ENCODE results near the gene RNF26. TPM values are rescaled to one million over a fixed set of nuclear protein-coding genes. Genes with fewer than 3 reads are reported as not detected.

Gene RNF26
- total and polyA plus RNA-seq, 2 of the 13 experiments (the other 11 are each of a cell fraction or from before 2014, with no cell fraction given) = 11.9 to 26.3 TPM

DNA sequence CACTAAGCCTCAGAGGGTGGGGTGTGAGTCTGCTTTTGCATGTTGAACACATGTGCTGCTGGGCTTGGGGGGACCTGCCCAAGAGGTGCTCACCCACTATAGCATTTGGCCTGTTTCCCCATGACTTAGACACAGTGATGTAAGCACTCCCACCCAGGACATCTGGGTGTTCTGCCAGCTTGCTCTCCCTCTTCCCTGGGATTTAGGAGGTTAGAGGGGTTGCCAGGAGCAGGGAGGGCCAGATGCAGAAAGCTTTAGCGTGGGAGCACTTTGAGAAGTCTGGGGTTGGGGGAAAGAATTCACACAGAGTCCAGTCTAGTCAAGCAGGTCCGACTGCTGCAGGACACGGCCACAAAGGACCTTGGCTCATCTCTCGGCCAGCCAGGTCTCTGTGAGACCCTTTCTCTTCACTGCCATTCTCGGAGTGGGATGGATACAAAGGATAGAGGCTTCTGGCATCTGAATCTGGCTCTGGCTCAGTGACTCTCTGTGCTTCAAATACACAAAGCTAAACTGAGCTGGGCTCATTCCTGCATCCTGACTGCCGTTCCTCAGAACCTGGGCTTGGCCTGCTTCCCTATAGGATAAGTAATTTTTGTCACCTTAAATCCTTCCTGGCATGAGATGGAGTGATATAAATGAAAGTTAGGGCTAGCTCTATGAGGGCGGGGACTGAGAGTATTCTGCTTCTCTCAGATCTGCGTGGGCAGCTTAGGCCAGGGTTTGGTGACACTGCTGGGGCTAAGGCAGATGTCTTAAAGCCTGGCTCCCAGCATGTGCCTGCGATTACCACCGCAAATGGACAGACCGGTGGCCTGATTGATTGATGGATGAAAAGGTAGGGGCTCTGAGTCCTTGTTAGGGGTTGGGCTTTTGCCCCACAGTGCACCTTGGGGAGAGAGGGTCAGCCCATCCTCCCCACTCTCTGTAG lies 32.6 kb downstream of the RNF26 start:
- WGBS (ENCODE audit: low lambda C conversion rate) = 95% methylated on average over 5 of the region's 11 CpGs
- FAIRE-seq (no peak), ATAC-seq (no peak), DNase-seq (ENCODE audit: low spot score) (no peak)
- ChIA-PET CTCF (ENCODE audit: low intra/inter-chr PET ratio, low total read pairs) (no interaction called here), POLR2A (interaction anchor here (1.1 to 4.5 kb wide), 8 partner anchors 9 to 48 kb away, joined by 4 to 31 read pairs (median 16); partner anchors contain the start of genes C1QTNF5 and USP2)
- intact Hi-C loops (cut with micrococcal nuclease; ENCODE audit: unreplicated experiment) = no loop called here
- H4K20me1 ChIP-seq (ENCODE audit: insufficient read depth, low read length) = no peaks in the 10 kb centered on the region; the same call in 1 of the 2 replicates
- no peak for TF ChIP-seq ZNF383 (CRISPR knock-in tag; IDR thresholded peaks at IDR 0.05; ENCODE audit: borderline replicate concordance)
- no peak for TF ChIP-seq RBFOX2 (IDR thresholded peaks at IDR 0.05; ENCODE audit: low read depth, low read length)
- no peak for TF ChIP-seq ZBTB7A (CRISPR knock-in tag; IDR thresholded peaks at IDR 0.05)
- TF ChIP-seq ZNF121 (CRISPR knock-in tag; IDR thresholded peaks at IDR 0.05) = no peak
- no peak for TF ChIP-seq RBAK (CRISPR knock-in tag; IDR thresholded peaks at IDR 0.05)
- TF ChIP-seq KAT7 (CRISPR knock-in tag; IDR thresholded peaks at IDR 0.05; ENCODE audit: borderline replicate concordance) = no peak
- no peak for TF ChIP-seq ZBTB42 (CRISPR knock-in tag; IDR thresholded peaks at IDR 0.05)
- TF ChIP-seq PHF20 (CRISPR knock-in tag; IDR thresholded peaks at IDR 0.05) = 0 out of 2 replicates have a peak, but pooled peaks have one; percentile 6
- no TSS peak for BruUV-seq (replicated peaks)
- no peak overlapping the region for H3K9ac ChIP-seq (ENCODE audit: insufficient read depth, low read depth, low read length)
- H3K79me2 ChIP-seq (ENCODE audit: insufficient read depth, low read length) = peaks cover 21% of the 10 kb centered on the region
- no peaks in the 10 kb centered on the region for H3K27me3 ChIP-seq (ENCODE audit: control insufficient read depth in 1 of 2, insufficient read depth in 2 of 2, low read length in 2 of 2)
- no peak overlapping the region; the same call in 1 of the 2 replicates for H3K4me2 ChIP-seq (ENCODE audit: low read depth, low read length)
- no peaks in the 10 kb centered on the region for H3K9me3 ChIP-seq (ENCODE audit: low read length)
- no peaks in the 10 kb centered on the region for H3K36me3 ChIP-seq (replicated peaks in 1 of 2; ENCODE audit: control insufficient read depth in 1 of 2, insufficient read depth in 2 of 2, low read length in 2 of 2)
- no peak overlapping the region for H3K4me3 ChIP-seq (replicated peaks in 1 of 3; ENCODE audit: insufficient read depth in 1 of 3, low read depth in 2 of 3, low read length in 3 of 3)
- H2AFZ ChIP-seq (ENCODE audit: low read length) = no peak overlapping the region
- peaks cover 90% of the 10 kb centered on the region for H3K4me1 ChIP-seq (ENCODE audit: insufficient read depth, low read length)
- peak overlapping the region; percentile 93 for H3K27ac ChIP-seq (ENCODE audit: extremely low read length, insufficient read depth, low read length)
- in situ Hi-C loops (cut with HindIII; ENCODE audit: extremely low pct_ligation_motif_present, low pct_unique_long_range_greater_than_20kb) = no loop called here
